GM10248 (cell line): ENCODE data around the gene APH1B.

Experiments used
- CTCF ChIA-PET: fragments of 300-600 bp; sonication (Branson Sonifier 250); formaldehyde crosslinking; extraction: SDS; loops from one replicate; lab custom pipeline; 2021; ENCODE audit warnings: antibody characterized with exemption; lab: Yijun Ruan, JAX
- POLR2A ChIA-PET: fragments of 350-650 bp; sonication (Branson Sonifier 250); formaldehyde crosslinking; extraction: SDS; loops from one replicate; lab custom pipeline; 2020; ENCODE audit warnings: antibody characterized with exemption; lab: Yijun Ruan, JAX
- DNase-seq: peaks from one replicate; pipeline ENCODE4 v3.0.0; 2012; ENCODE audit errors: extremely low spot score
- TF ChIP-seq, protein P1 (sequence below): IDR thresholded peaks from 2 replicates; pipeline ENCODE4 v1.5.1; 2012; ENCODE audit warnings: mild to moderate bottlenecking, low read depth; ENCODE audit errors: extremely low read depth, missing control alignments, control extremely low read depth

Gene APH1B

DNA sequence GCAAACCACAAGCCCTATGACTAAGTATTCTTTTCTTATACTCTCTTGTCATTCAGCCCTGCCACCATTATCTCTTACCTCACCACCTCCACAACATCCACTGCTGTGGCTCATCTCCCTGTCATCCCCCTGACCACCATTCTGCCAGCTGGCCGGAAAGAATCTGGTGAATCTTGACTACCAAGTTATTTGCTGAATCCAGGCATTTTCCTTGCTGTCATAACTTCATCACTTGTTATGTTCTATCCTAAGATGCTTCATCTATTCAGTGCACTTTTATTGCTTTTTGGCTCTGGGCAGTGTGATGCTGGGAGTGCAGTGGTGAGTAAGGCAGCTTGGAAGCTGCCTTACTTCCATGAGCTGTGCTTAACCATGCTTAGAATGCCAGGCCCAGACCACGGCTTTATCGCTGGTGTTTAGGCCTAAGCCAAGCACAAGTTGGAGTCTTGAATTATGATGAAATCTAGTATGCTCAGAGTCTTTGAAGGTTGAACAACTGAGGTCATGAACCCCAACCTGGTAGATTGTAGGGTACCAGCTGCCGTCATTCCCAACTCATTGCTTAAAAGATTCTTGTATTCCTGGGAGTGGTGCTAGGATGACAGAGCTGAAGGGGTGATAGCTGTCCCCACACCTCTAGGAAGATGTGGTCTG, 27.0 kb upstream of the APH1B start:
- CTCF ChIA-PET = no interaction called here
- no peak for DNase-seq
- TF ChIP-seq, protein P1, sequence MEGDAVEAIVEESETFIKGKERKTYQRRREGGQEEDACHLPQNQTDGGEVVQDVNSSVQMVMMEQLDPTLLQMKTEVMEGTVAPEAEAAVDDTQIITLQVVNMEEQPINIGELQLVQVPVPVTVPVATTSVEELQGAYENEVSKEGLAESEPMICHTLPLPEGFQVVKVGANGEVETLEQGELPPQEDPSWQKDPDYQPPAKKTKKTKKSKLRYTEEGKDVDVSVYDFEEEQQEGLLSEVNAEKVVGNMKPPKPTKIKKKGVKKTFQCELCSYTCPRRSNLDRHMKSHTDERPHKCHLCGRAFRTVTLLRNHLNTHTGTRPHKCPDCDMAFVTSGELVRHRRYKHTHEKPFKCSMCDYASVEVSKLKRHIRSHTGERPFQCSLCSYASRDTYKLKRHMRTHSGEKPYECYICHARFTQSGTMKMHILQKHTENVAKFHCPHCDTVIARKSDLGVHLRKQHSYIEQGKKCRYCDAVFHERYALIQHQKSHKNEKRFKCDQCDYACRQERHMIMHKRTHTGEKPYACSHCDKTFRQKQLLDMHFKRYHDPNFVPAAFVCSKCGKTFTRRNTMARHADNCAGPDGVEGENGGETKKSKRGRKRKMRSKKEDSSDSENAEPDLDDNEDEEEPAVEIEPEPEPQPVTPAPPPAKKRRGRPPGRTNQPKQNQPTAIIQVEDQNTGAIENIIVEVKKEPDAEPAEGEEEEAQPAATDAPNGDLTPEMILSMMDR = no peak
- POLR2A ChIA-PET = no interaction called here

DNA sequence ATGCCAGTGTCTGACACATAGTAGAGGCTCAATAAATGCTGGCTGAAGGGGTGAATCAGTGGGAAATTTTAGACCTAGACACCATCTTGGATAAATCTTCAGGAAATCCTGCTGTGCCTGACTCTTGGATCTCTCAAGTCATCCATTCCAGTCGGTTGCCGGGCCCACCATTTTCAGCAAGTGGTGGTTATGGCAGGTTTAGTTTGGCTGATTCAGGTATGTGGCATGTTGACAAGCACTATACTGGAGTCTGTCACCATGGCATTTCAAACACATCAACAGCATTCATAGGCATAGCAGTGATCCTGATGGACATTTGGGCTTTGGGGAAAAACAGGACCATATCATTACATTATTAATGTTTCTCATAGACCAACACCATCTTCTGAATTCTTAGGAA, 25.7 kb upstream of the APH1B start:
- POLR2A ChIA-PET = no interaction called here
- CTCF ChIA-PET = no interaction called here
- DNase-seq = no peak
- TF ChIP-seq, protein P1 = no peak

DNA sequence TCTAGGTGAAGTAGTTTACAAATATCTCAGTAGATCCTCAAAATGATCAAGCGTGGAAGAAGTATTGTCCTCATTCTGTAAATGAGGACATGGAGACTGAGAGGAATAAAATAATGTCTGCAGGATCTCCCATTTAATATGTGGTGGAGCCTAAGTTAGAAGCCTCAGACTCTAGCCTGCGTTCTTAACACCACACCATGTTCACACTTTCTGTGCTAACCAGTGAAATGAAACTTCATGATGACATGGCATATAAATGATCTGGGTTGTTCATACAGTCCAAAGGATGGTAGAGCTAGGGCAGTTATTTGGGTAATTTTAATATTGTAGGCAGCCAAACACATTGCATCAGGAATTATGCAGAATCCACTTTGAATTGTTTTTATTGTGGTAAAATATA, 25.1 kb upstream of the APH1B start:
- TF ChIP-seq, protein P1 = no peak
- ChIA-PET CTCF (no interaction called here), POLR2A (no interaction called here)
- no peak for DNase-seq

DNA sequence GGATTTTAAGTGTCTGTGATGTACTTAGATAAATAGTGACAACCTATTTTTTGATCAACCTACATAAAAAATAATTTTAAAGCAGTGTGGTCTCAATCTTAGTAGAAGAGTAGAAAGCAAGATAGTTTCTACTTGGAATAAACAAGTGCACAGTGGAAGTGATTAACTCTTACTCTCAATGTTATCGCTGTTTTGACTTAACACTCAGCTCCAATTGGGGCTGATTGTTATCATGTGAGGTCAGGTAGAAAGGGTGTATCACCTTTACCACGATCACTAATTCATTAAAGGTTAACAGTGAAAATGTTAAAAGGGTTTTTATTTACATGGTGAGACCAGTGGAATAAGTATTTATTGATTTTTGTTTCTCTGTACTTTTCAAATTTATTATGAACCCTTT, 22.4 kb upstream of the APH1B start:
- ChIA-PET POLR2A (no interaction called here), CTCF (interaction anchor here (1.4 to 1.7 kb wide), 2 partner anchors 9 to 12 kb away, joined by 4 read pairs; no protein-coding TSS in a partner anchor)
- no peak for DNase-seq

DNA sequence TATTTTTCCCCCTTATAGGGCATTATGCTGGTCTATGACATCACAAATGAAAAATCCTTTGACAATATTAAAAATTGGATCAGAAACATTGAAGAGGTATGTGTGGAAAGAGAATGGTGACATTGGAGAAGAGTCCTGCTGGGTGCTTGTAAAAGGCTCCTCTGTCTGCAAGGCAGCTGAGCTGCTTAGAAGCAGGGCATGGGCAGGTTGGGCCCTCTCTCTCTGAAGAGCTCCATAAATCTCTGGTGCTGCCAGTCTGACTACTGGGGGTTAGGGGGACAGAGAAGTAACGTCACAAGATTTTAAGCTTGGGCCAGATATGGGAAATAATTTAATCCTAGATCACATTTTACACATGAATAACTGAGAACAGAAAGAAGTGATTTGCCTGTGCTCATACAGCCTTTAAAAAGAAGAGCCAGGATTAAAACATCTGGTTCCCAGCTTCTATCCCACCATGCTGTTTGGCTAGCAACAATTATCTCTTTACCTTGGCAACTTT, 21.9 kb upstream of the APH1B start:
- no peak for DNase-seq
- TF ChIP-seq, protein P1 = no peak
- POLR2A ChIA-PET = no interaction called here
- CTCF ChIA-PET = interaction anchor here (0.6 to 1.7 kb wide), 4 partner anchors 8 to 12 kb away, joined by 3 to 4 read pairs (median 4); no protein-coding TSS in a partner anchor

More for the DNA sequence above, 22.4 kb upstream of the APH1B start:
- TF ChIP-seq, protein P1 = no peak

DNA sequence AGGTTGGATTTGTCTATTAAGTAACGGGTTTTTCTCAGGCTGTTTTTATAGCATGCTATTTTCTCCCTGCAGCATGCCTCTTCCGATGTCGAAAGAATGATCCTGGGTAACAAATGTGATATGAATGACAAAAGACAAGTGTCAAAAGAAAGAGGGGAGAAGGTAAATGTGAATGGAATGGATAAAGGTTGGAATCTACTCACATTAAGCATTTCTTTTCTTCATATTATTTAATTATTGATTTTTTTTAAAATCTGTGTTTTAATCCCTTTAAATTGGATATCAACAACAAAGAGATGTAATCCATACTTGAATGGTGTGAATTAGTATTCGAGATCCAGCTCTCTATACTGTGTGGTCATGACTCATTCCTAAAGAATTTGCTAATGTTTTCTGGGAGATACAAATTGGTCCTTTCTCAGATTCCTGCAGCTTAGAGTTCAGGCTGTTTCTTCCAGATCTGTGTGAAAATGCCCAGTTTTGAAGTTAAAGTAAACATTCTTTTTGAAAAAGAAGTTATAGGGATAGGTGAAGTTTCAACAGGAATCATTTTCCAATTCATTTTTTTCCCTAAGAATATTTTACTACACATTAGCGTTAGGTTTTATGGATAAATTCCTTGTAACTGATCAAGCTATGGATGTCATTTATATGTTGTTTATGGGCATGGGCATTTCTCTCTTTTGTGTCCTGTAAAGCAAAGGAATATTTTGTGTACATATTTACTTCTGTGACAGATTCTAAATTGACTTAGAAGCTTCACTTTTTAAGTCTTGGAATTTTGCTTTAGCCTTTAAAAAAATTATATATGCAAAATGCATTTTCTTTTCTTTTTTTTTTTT, 20.8 kb upstream of the APH1B start:
- POLR2A ChIA-PET = no interaction called here
- CTCF ChIA-PET = interaction anchor here (1.0 kb wide), 1 partner anchor 11 kb away, joined by 4 read pairs; no protein-coding TSS in a partner anchor
- no peak for DNase-seq
- TF ChIP-seq, protein P1 = no peak
